ENCODE measurements around the gene LRPAP1.
"Not testable (repeated sequence)": the region's sequence is repeated elsewhere in the genome, so short reads cannot be mapped to it uniquely, and the experiment has no call there.

Gene LRPAP1

DNA sequence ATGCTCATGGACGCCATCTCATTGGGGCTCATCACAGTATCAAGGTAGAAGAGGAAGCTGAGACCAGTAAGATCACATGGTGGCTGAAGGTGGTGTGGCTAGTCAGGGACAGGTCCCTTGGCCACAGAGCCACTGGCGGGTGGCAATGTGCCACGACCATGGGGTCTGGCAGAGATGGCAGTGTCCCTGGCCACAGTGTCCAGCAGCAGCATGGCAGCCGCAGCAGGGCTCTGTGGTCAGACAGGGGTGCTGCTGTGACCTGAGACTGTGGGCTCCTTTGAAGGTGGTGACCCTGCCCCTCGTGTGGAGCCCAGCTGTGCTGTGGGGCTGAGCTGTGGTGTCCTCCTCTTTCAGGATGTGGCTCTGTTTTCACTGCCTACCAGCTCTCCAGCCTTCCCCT lies 71.3 kb downstream of the LRPAP1 start:
- TF ChIP-seq, protein P1, sequence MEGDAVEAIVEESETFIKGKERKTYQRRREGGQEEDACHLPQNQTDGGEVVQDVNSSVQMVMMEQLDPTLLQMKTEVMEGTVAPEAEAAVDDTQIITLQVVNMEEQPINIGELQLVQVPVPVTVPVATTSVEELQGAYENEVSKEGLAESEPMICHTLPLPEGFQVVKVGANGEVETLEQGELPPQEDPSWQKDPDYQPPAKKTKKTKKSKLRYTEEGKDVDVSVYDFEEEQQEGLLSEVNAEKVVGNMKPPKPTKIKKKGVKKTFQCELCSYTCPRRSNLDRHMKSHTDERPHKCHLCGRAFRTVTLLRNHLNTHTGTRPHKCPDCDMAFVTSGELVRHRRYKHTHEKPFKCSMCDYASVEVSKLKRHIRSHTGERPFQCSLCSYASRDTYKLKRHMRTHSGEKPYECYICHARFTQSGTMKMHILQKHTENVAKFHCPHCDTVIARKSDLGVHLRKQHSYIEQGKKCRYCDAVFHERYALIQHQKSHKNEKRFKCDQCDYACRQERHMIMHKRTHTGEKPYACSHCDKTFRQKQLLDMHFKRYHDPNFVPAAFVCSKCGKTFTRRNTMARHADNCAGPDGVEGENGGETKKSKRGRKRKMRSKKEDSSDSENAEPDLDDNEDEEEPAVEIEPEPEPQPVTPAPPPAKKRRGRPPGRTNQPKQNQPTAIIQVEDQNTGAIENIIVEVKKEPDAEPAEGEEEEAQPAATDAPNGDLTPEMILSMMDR (IDR thresholded peaks at IDR 0.05; ENCODE audit: control insufficient read depth, extremely low read depth, insufficient read depth): no peak
- DNase-seq (ENCODE audit: low read depth): no peak
- H3K4me3 ChIP-seq (ENCODE audit: low read depth, low read length): no peak overlapping the region

DNA sequence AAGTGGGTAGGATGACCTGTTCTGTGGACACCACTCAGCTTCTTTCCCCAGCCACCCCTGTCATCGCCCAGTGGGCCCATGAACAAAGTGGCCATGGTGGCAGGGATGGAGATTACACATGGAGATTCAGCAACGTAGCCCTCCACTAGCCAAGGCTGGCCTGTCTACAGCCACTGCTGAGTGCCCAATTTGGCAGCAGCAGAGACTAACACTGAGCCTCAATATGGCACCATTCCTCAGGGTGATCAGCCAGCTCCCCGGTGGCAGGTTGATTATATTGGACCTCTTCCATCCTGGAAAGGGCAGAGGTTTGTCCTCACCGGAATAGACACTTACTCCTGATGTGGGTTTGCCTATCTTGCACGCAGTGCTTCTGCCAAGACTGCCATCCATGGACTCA lies 73.1 kb downstream of the LRPAP1 start:
- not testable (repeated sequence) for H3K4me3 ChIP-seq (ENCODE audit: low read depth, low read length); DNase-seq (ENCODE audit: low read depth)

DNA sequence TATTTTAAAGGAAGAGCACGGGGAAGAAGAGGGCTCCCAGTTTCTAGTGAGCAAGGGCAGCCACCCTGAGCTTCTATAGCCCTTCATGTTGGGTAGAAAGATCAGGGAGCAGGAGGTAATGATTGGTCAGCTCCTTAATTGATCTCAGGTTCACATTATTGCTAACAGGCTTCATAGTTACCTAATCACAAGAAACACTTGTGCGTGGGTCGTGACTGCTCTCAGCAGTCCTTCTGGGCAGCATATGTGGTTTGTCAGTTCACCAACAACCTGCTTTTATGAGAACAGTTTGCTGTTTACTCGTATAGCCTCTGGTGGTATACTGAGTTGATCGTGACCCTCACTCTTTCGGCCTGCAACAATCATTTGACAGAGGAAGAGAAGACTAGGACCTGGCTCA lies 73.9 kb downstream of the LRPAP1 start:
- TF ChIP-seq, protein P1 (IDR thresholded peaks at IDR 0.05; ENCODE audit: control insufficient read depth, extremely low read depth, insufficient read depth): no peak
- no peak for DNase-seq (ENCODE audit: low read depth)

GRCh38 chr4:3455596-3455995 lies 76.6 kb downstream of the LRPAP1 start:
- not testable (repeated sequence) for DNase-seq (ENCODE audit: low read depth); H3K4me3 ChIP-seq (ENCODE audit: low read depth, low read length)

More for the DNA sequence above, 73.9 kb downstream of the LRPAP1 start:
- H3K4me3 ChIP-seq (ENCODE audit: low read depth, low read length): no peak overlapping the region
